Stimulated activated CD8-positive, alpha-beta memory T cell treated with anti-CD3 and anti-CD28 coated beads, Interleukin-4, amount 100 ng/mL, for 48 hours (primary cell): ENCODE measurements around the gene PTPRG.

ENCODE experiments used
- DNase-seq: peaks from one replicate; pipeline ENCODE4 v3.0.0-alpha.2; 2020

The PTPRG gene

DNA sequence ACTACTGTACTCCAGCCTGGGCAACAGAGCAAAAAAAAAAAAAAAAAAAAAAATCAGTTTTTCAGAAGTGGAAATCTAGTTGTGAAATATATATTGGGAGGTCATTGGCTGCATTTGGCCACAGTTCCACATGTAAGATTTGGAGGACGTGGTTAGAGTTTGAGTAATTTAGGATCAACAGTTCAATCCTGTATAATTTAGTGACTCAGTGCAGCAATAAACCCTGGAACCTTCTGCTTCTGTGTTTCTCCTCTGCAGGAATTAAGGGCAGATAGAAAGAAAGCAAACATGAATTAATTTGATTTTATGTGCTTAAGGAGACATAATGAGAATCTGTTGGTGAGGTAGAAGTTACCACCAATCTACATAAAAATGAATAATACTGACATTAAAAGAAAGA lies 347.0 kb downstream of the PTPRG start:
- no peak for DNase-seq

DNA sequence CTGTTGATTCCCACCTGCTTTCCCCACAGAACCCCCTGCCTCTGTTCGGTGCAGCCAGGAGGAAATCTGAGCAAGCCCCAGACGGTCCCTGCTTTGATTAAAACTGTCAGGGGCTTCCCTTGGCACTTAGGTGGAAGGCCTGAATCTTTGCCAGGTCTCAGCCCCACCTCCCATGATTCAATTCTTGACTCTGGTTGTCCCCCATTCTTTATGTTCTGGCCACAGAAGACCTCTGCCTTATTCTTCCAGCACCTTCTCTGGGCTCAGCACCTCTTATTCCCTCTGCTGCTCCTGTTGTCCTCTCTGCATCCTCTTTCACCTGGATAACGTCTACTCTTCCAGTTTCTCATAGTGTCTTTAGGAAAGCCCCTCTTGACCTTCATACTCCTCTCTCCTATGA lies 349.4 kb downstream of the PTPRG start:
- DNase-seq = no peak

DNA sequence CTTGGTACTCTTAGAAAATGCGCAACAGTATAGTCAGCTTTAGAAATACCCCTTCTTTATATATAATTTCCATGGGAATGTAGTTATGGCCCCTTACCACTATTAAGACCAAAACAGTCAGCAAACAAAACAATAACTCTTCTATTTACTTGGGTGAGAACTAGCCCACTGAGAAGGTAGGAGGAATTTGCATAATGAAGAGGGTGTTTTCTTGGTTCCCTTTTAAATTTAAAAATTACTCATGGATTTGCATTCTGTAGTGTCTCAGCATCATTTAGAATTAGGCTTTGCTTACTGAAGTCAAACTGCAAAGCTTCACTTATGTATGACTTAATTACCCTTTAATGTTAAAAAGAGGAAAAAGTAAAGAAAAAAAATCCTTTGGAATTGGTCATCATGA lies 350.8 kb downstream of the PTPRG start:
- DNase-seq = no peak

DNA sequence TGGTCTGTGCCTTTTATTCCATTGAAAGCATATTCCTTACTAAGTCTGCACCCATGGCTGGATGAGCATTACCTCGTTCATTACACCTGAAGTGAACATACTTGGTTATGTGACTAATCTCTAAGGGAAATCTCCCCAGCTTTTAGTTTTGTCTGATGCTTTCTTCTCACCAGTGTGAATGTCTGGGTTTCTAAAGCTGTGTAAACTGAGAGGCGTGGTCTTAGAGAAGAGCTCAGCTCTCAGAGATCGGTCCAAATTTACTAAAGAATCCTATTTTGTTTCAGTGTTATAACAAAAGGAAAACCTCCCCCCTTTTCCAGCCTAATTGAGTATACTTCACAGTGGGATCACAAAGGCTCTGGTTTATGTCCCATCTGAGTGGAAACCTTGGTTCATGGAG lies 352.3 kb downstream of the PTPRG start:
- DNase-seq = no peak

DNA sequence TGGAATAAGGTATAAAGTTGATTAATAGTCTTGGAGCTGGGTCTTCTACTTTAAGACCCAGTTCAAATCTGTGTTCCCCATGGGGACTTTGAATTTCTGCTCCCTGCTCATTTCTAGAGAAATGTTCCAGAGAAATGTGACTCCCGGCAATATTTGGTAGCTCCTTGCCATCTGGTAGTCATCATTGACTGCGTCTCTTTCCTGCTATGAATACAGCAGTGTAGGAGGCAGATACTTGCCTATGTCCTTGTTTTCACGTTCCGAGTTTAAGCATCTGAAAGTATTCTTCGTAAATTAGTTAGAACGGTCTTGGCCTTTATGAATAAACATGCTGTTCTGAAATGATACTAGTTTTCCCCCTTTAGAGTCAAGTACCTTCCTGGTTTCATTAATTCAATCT lies 352.9 kb downstream of the PTPRG start:
- no peak for DNase-seq

DNA sequence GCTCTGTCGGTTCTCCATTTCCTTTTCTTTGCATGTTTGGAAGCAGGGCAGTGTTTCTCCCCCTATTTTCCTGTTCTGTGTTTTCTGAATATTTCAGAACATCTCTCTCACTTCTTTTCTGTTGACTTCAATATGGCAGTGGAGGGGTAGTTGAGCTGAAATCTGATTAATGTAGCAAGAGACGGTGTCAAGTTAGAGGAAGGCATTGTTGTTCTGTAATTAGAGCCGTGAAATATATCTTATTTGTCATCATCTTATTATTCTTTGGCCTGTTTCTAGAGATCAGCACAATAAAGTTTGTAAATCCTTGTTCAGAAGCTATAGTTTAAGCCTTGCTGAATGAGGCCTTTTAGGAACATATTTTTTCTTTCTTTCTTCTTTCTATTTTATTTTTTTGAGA lies 353.9 kb downstream of the PTPRG start:
- DNase-seq = no peak

- DNase-seq = no peak
These were observed 358.0 kb downstream of the PTPRG start for GRCh38 chr3:61919371-61919770.

- no peak for DNase-seq
These were observed 360.7 kb downstream of the PTPRG start for GRCh38 chr3:61922118-61922517.

DNA sequence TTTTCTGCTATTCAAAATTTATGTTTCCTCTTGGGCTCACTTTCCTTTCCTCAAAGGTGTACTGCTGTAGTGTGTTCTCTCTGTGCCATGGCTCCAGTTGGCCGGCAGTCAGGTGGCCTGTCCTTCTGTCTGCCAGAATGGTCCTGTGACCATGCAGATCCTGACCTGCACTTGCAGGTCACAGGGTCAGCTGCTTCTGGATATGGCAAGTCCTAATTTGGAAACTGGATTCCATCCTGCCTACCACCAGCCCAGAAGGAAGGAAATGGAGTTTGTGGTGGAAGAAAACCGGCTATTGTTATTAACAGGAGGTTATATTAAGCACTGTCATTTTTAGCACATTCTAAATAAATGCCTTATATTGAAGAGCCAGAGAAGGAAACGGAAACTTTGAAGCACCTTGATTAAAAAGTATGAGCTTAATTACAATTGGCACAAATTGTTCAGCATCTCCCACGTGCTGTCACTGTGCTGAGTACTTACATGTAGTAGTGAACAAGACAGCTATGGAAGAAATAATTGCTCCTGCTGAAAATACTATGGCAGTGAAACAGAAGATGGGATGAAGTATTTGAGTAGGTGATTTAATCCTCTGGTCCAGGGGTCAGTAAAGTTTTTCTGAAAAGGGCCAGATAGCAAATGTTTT lies 362.8 kb downstream of the PTPRG start:
- DNase-seq = no peak

- no peak for DNase-seq
These were observed 363.6 kb downstream of the PTPRG start for GRCh38 chr3:61924991-61925390.

DNA sequence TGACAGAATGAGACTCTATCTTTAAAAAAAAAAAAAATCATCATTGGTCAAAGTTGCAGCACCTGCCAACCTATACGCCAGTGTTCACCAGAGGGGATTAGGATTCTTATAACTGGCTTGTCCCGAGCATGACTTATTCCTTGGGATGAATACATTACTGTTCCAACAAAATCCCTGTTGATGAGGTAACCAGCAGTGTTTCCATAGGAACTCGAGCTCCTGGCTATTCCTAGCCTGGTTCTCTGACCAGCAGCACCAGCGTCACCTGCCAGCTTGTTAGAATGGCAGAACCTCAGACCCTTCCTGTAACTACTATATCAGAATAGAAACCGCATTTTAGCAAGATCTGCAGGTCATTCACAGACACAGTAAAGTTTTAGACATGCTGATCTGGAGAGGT lies 364.4 kb downstream of the PTPRG start:
- no peak for DNase-seq

DNA sequence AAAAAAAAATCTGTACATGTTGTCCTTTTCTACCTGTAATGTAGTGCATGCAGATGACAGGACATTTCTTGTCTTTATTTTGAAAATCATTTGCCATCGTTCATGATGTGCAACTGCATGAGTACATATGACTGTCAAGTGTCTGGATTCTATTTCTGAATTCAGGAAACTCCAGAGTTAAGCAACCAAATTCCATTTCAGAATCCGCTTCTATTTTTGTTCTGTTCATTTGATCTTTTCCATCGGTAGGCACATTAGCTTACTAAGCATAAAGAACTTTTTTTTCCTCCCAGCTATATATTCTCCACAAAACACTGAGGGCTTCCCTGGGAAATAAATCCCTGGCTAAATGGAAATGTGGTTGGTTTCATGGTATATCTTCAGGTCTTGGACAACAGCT lies 365.6 kb downstream of the PTPRG start:
- DNase-seq = no peak

GRCh38 chr3:61927332-61927731 lies 366.0 kb downstream of the PTPRG start:
- DNase-seq = no peak

GRCh38 chr3:61928039-61928438 lies 366.7 kb downstream of the PTPRG start:
- no peak for DNase-seq

GRCh38 chr3:61928776-61929314 lies 367.5 kb downstream of the PTPRG start:
- DNase-seq = no peak

DNA sequence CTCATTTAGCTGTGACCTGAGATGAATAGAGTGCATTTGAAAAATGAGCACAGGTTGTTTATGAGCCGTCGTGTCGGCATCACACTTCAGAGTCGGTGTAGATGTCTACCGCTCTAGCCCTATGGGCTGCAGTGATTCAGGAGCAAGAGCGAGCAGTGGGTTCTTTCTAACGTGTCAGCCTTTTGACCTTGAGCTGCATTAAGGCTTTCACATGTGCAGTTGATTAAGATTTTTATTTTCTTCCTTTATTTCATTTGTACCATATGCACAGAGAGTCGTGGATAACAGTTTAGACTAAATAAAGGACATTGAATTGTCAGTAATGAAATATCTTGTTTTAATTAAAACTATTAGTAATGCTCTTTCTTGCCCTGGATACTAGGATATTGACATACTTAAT lies 368.2 kb downstream of the PTPRG start:
- DNase-seq = no peak

DNA sequence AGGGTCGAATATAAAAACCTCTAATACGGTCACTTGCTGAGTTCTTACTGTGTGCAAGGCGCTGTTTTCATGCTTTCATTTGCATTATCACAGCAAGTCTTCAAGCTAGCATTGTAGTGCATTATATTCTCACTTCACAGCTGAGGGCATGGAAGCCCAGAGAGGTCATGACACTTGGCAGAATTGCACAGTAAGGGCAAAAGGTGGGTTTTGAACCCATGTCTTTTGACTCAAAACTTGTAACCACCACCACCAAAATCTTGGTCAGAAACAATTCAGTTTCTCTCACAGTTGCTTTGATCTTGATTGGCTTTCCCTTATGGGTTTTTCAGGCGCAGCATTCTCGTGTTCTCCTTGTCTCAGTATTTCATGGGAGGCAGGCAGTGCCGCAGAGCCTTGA lies 371.1 kb downstream of the PTPRG start:
- DNase-seq = no peak

- no peak for DNase-seq
These were observed 372.6 kb downstream of the PTPRG start for GRCh38 chr3:61933798-61934504.

- DNase-seq = no peak
These were observed 373.1 kb downstream of the PTPRG start for GRCh38 chr3:61934505-61934871.

- DNase-seq = no peak
These were observed 374.4 kb downstream of the PTPRG start for GRCh38 chr3:61935814-61936213.

- DNase-seq = peak; percentile 48
These were observed 375.1 kb downstream of the PTPRG start for GRCh38 chr3:61936344-61936937.

GRCh38 chr3:61937477-61937876 lies 376.1 kb downstream of the PTPRG start:
- no peak for DNase-seq

DNA sequence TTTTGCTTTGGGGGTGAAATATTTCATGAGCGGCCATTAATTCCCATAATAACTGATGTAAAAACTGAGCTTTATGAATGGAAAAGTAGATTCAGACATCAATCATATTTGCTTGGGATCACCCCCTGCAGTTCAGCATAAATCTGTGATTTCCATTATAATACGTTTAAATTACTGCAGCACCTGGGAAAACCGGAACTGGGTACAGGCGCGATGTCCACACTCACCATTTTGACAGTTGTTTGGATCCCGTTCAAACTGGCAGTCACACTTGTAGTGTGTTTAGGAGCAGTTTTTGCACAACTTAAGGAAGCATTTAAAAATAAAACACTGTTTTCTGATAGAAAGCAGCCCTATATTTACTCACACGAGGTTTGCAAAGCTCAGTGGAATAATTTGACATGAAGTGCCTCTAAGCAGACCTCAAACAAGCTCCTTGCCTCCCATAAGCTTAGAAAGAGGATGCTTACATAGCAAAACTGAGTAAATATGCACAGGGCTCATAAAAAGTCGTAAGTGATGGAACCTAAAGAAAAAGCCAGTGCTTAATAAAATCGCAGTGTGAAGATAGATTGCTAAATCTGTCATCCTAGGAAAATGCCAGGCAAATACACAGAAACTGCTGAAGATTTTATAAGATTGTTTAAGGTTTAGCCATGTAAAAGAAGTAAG lies 377.6 kb downstream of the PTPRG start:
- DNase-seq = no peak

DNA sequence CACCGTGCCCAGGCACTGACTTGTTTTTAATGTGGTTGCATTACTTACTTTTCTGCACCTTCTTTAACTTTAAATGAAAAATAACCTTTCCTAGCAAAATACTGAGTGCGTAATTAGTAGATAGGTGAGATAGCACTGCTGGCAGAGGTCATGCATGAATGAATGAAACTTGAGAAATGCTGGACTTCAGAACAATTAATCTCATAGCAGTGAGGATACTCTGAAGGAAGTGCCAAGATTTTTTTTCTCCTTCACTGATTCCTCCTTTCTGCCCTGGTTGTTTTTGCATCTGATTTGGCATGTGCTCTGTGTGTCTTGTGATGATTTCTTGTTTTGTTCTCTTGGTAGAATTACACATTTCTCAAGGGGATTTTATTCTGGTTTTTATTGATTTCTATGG lies 378.9 kb downstream of the PTPRG start:
- DNase-seq = no peak
